ENCODE data around the gene TUBA3E. TPM values are rescaled to one million over a fixed set of nuclear protein-coding genes. Genes with fewer than 3 reads are reported as not detected.
"Not testable (repeated sequence)": the region's sequence is repeated elsewhere in the genome, so short reads cannot be mapped to it uniquely, and the experiment has no call there.

The TUBA3E gene
- total RNA-seq, 6 donors from 2014 or later, result not detected

GRCh38 chr2:130155956-130156623 lies 42.1 kb downstream of the TUBA3E start:
- DNase-seq (peak; percentile 84 to 85), ATAC-seq (ENCODE audit: low FRiP score in 2 of 2) (peak; percentile 50 to 79)
- not testable (repeated sequence) for H3K27me3 ChIP-seq, H3K4me3 ChIP-seq, H3K9me3 ChIP-seq, H3K4me1 ChIP-seq, H3K27ac ChIP-seq
- WGBS, 2 donors, result 33 to 52% methylated on average over 1 to 7 of the region's 16 CpGs
- H3K36me3 ChIP-seq, result peaks cover 0 to 75% (median 45%) of the 10 kb centered on the region in 4 donors
- TF ChIP-seq CTCF (IDR thresholded peaks at IDR 0.05), result peak in 5 of 6 experiments; percentile 18 to 59 (median 47)

DNA sequence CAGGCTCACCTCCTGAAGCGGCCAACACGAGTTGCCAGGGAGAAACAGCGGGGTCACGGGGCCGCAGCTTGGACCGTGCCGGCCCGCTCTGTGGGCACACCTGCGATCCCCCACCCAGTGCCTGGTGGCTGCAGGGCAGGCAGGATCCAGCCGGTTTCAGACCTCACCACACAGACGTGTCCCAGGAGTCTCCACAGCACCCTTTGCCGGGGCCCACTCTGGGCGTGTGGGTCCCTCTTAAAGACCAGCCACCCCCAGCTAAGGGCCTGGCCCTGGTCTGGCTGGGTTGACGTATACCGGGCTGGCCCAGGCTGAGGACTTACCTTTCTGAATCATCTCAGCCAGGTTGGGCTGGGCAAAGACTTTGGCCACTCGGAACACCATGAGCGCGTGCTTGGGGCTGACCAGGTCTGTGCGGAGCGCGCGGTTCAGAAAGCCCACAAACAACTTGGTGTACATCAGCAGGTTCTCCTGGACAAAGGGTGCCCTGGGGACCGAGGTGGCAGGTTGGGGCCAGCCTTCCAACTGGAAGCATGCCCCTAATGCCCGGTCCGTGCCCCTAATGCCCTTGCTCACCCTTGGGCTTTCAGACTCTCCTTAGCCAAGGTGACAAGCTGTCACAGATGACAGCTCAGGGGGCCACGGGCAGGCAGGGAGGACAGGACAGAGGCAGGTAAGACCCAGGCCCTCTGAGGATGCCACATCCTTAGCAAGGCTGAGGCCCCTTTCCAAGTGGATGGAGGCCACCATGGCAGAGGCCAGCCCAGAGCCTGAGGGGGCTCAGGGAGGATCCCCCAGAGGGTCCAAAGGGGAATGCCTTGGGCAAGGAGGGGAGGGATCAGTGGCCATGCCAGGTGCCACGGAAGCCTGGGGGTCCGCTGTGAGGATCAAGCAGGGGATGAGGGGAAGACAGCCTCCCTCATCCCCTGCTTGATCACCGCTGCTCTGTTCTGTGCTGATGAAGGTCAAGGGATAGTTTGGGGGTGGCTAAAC lies 43.2 kb downstream of the TUBA3E start:
- H3K27me3 ChIP-seq, result no peaks in the 10 kb centered on the region
- DNase-seq, result peak in 1 of 2 donors; percentile 78
- WGBS, 2 donors, result 95 to 100% methylated on average over 9 to 28 of the region's 29 CpGs

GRCh38 chr2:130154423-130154770 lies 43.8 kb downstream of the TUBA3E start:
- not testable (repeated sequence) for H3K27ac ChIP-seq; H3K27me3 ChIP-seq; ATAC-seq (ENCODE audit: low FRiP score in 2 of 2); H3K9me3 ChIP-seq; H3K4me3 ChIP-seq; H3K4me1 ChIP-seq
- 89% methylated on average over 6 of the region's 8 CpGs; no CpG with 5 or more reads in 1 of the 2 donors for WGBS, 2 donors
- DNase-seq, result peak in 1 of 2 donors; percentile 37
- peaks cover 0 to 65% (median 38%) of the 10 kb centered on the region in 4 donors for H3K36me3 ChIP-seq

More for the DNA sequence above, 43.2 kb downstream of the TUBA3E start:
- no peak overlapping the region for H3K27ac ChIP-seq
- H3K36me3 ChIP-seq, result peaks cover 0 to 72% (median 41%) of the 10 kb centered on the region in 4 donors
- no peaks in the 10 kb centered on the region for H3K4me1 ChIP-seq
- H3K9me3 ChIP-seq, result no peaks in the 10 kb centered on the region
- no peak for TF ChIP-seq POLR2A (IDR thresholded peaks at IDR 0.05)
- no peak for TF ChIP-seq POLR2AphosphoS5 (IDR thresholded peaks at IDR 0.05)
- no peak for TF ChIP-seq CTCF (IDR thresholded peaks at IDR 0.05)
- TF ChIP-seq EP300 (IDR thresholded peaks at IDR 0.05), result no peak
- no peak overlapping the region for H3K4me3 ChIP-seq
- ATAC-seq (ENCODE audit: low FRiP score in 2 of 2), result no peak

- 95 to 97% methylated on average over 14 to 18 of the region's 23 CpGs for WGBS, 2 donors
- H3K4me1 ChIP-seq; ATAC-seq (ENCODE audit: low FRiP score in 2 of 2); H3K27me3 ChIP-seq; H3K9me3 ChIP-seq; H3K4me3 ChIP-seq; H3K27ac ChIP-seq: not testable (repeated sequence)
- peak in 1 of 2 donors; percentile 64 for DNase-seq
- peaks cover 0 to 60% (median 36%) of the 10 kb centered on the region in 4 donors for H3K36me3 ChIP-seq
These were observed 44.4 kb downstream of the TUBA3E start for GRCh38 chr2:130153721-130154422.

DNA sequence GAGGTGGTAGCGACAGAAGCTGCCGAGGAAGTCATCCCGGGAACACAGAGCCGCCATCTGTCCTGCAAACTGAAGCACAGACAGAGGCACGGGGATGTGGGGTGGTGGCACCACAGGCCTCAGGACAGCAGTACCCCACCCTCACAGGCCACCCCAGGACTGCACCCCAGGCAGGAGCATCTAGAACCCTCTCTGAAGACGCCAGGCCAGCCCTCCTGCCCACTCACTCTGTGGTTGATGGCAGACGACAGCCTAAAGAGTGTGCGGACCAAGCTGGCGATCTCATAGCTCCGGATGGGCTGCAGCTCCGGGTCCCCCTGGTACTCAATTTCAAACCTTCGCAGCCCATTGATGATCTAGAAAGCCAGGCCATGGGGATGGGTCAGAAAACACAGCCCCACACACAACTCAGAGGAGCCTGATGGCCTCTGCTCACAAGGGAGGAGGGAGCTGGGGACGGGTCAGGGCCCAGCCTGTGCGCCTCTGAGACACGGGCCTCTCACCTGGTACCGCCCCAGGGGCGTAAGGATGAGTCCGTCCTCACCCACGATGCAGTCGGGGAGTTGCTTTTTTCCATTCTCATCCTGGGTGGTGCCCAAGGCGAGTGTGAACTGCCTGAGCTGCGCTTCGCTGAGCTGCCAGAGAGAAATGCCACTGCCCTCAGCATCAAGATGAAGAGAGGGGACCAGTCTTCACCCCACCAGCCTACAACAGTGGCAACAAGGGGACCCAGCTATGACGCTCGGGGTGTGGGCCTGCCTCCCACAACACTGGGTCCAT lies 45.2 kb downstream of the TUBA3E start:
- no peak for ATAC-seq (ENCODE audit: low FRiP score in 2 of 2)
- Histone ChIP-seq H3K27me3 (no peaks in the 10 kb centered on the region), H3K36me3 (peaks cover 0 to 52% (median 32%) of the 10 kb centered on the region in 4 donors), H3K9me3 (no peaks in the 10 kb centered on the region), H3K27ac (no peak overlapping the region), H3K4me3 (no peak overlapping the region), H3K4me1 (no peaks in the 10 kb centered on the region)
- TF ChIP-seq CTCF (IDR thresholded peaks at IDR 0.05), result no peak
- no peak for TF ChIP-seq POLR2A (IDR thresholded peaks at IDR 0.05)
- no peak for TF ChIP-seq POLR2AphosphoS5 (IDR thresholded peaks at IDR 0.05)
- TF ChIP-seq EP300 (IDR thresholded peaks at IDR 0.05), result no peak
- 98% methylated on average over 21 of the region's 25 CpGs; no CpG with 5 or more reads in 1 of the 2 donors for WGBS, 2 donors
- DNase-seq, result peak in 1 of 2 donors; percentile 52

GRCh38 chr2:130152136-130152815 lies 46.0 kb downstream of the TUBA3E start:
- WGBS, 2 donors, result 97% methylated on average over 7 to 27 of the region's 27 CpGs
- not testable (repeated sequence) for H3K27ac ChIP-seq; H3K4me3 ChIP-seq; H3K4me1 ChIP-seq; ATAC-seq (ENCODE audit: low FRiP score in 2 of 2); H3K27me3 ChIP-seq; H3K9me3 ChIP-seq
- DNase-seq, result peak in 1 of 2 donors; percentile 61
- H3K36me3 ChIP-seq, result peaks cover 0 to 45% (median 30%) of the 10 kb centered on the region in 4 donors

GRCh38 chr2:130151145-130151512 lies 47.1 kb downstream of the TUBA3E start:
- WGBS, 2 donors, result 0 to 64% methylated on average over 1 to 5 of the region's 5 CpGs
- peaks cover 0 to 44% (median 30%) of the 10 kb centered on the region in 4 donors for H3K36me3 ChIP-seq
- not testable (repeated sequence) for DNase-seq; H3K9me3 ChIP-seq; H3K4me3 ChIP-seq; ATAC-seq (ENCODE audit: low FRiP score in 2 of 2); H3K4me1 ChIP-seq; H3K27ac ChIP-seq; H3K27me3 ChIP-seq
